ENCODE data around the gene TTC5.
"Not testable (repeated sequence)": the region's sequence is repeated elsewhere in the genome, so short reads cannot be mapped to it uniquely, and the experiment has no call there.

The TTC5 gene, protein sequence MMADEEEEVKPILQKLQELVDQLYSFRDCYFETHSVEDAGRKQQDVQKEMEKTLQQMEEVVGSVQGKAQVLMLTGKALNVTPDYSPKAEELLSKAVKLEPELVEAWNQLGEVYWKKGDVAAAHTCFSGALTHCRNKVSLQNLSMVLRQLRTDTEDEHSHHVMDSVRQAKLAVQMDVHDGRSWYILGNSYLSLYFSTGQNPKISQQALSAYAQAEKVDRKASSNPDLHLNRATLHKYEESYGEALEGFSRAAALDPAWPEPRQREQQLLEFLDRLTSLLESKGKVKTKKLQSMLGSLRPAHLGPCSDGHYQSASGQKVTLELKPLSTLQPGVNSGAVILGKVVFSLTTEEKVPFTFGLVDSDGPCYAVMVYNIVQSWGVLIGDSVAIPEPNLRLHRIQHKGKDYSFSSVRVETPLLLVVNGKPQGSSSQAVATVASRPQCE

GRCh38 chr14:20305265-20306078 lies at the start of gene TTC5:
TSS of gene TTC5 (minus strand) at chr14:20305951. CDS start at chr14:20305937, 14 bp downstream.
- no peak for DNase-seq

DNA sequence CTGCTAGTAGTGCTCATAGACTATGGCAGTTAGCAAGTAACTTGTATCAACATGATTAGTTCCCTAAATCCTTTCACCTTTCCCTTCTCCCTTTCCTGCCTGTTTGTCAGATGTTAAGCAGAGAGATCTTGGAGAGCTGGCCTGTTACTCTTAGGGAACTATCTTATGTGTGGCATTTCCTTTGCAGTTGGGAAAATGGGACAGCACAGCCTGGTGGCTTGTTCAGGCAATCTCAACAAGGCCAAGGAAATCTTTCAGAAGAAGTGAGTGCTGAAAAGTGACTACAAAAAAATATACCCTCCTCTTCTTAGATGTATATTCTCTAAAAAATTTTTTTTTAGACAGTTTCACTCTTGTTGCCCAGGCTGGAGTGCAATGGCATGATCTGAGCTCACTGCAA lies 45.1 kb upstream of the TTC5 start:
- no peak for DNase-seq

- DNase-seq = no peak
These were observed 44.5 kb upstream of the TTC5 start for GRCh38 chr14:20350282-20350681.

GRCh38 chr14:20347747-20348146 lies 42.0 kb upstream of the TTC5 start:
- no peak for DNase-seq

GRCh38 chr14:20346713-20347112 lies 41.0 kb upstream of the TTC5 start:
- DNase-seq = no peak

DNA sequence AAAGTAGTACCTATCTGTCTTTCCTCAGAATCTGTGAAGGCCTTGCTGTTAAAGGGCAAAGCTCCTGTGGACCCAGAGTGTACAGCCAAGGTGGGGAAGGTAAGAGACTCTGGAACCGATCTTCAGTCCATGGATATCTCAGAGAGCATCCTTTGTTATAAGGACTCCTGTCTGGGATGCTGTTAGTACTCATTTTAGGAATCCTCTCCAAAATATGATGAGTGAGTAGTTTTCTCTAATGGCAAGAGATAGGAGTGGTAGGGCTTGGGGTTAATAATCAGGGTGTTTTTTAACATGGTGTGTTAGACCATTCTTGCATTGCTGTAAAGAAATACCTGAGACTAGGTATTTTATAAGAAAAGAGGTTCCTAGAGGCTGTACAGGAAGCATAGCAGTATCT lies 39.6 kb upstream of the TTC5 start:
- no peak for DNase-seq

- no peak for DNase-seq
These were observed 38.1 kb upstream of the TTC5 start for GRCh38 chr14:20343862-20344220.

DNA sequence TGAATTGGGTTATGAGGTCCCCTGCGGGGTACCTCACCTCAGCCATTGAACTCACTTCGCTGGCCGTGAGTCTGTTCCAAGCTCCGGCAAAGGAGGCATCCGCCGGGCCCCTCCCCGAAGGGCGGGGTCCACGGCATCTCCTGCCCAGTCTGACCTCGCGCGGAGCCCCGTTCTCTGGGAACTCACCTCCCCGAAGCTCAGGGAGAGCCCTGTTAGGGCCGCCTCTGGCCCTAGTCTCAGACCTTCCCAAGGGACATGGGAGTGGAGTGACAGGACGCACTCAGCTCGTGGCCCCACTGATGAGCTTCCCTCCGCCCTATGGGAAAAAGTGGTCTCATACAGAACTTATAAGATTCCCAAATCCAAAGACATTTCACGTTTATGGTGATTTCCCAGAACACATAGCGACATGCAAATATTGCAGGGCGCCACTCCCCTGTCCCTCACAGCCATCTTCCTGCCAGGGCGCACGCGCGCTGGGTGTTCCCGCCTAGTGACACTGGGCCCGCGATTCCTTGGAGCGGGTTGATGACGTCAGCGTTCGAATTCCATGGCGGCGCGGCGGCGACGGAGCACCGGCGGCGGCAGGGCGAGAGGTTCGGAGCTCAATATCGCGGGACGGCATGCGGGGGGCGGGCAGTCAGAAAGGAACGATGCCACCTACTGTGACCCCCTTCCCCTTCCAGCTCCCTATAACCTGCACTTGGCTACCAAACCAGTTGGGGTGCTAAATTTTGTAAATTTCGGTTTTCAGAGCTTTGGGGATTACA lies 37.5 kb upstream of the TTC5 start, which contains the start of gene PARP2:
TSS of gene PARP2 (plus strand) at position 544 of the 770 bp plus-strand sequence. CDS start at position 551, 7 bp downstream.
- peak; percentile 95 for DNase-seq

DNA sequence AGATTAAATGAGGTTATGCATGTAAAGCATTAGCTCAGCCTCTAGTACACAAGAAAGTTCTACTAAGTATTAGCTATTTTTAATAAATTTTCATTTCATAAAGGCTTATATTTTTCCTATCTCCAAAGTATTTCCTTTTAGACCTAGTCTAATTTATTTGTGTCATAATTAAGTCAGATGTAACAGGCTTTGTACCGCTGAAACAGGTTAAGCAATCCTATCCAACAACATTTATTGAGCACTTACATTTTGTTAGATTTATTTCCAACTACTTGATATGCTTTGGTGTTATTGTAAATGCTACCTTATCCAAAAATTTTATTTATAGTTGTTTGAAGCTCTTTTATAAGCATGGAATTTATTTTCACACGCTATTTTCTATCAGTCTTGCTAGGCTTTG lies 35.9 kb upstream of the TTC5 start:
- no peak for DNase-seq

DNA sequence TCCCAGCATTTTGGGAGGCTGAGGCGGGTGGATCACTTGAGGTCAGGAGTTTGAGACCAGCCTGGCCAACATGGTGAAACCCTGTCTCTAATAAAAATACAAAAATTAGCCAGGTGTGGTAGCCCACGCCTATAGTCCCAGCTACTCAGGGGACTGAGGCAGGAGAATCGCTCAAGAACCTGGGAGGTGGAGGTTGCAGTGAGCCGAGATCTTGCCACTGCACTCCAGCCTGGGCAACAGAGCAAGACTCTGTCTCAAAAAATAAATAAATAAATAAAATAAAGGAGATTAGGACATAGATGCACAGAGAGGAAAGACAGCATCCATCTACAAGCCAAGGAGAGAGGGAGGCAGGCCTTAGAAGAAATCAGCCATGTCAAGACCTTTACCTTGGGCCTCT lies 35.3 kb upstream of the TTC5 start:
- not testable (repeated sequence) for DNase-seq

DNA sequence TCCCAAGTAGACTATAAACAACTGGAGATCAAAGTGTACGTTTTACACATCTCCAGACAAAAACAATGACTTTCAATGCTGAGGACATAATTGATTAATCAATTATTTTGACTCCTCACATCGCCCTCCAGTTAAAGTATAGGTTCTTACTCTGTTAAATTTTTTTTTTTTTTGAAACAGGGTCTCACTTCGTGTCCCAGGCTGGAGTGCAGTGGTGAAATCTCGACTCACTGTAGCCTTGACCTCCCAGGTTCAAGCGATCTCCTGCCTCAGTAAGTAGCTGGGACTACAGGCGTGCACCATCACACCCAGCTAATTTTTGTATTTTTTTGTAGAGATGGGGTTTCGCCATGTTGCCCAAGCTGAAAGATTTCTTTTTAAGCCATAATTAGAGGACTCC lies 28.3 kb upstream of the TTC5 start:
- DNase-seq = no peak

DNA sequence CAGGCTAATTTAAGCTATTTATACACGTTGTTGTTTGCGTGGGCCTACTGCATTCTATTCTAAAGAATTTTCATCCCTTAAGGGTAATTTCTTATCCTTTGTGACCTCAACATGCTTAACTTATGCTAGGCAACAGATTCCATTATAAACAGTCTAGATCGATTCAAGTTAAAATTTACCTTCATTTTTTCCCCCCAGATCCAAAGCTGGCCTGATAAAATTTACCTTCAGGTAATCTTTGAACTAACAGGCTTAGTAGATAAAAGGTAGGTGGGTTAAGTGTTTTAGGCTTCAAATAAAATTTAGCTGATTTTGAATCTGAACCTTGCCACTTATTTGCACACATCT lies 27.7 kb upstream of the TTC5 start:
- no peak for DNase-seq

- DNase-seq = no peak
These were observed 27.2 kb upstream of the TTC5 start, which contains the start of gene CCNB1IP1 for GRCh38 chr14:20332788-20333493. TSS of gene CCNB1IP1 (minus strand) at chr14:20333279. CDS start at chr14:20316523, 16,756 bp downstream.

DNA sequence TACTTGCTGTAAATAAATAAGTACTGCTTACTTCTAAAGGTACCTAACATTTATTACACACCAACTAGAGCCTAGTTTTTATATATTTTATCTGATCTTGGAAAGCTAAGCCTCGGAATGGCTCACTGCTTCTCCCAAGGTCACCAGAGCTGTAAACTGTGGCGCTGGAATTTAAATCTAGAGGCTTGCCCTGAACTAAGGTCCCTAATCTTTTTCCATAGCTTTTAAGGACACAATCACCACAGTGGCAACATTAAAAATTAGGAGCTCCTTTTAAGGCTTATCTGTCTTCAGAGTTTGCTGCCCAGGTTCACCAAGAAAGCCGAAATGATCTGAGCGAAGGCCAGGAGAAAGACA lies 26.7 kb upstream of the TTC5 start:
- no peak for DNase-seq

DNA sequence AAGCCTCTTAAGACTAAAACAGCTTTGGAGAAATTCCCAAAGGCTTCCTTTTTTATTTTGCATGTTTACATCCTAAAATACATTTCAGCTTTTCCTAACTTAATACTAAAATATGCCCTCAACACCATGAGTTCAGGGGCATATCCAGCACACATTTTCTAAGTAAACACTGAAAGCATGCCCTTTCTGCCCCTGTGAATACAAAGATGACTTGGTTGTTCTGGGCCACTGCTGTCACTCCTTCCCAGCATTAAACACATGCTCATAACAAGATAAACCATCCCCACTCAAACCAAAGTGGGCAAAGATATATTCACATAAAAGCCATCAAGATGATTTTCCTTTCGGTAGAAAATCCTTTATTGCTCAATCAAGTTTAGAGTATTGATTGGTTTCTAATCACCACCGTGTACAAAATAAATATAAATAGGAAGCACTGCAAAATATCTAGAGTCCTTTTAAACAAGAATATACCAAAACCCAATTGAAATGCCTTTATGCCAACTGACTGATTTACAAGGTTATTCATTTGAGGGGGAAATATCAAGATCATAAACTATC lies 25.4 kb upstream of the TTC5 start:
- no peak for DNase-seq

- no peak for DNase-seq
These were observed 23.6 kb upstream of the TTC5 start for GRCh38 chr14:20329355-20329754.

- DNase-seq = no peak
These were observed 23.0 kb upstream of the TTC5 start for GRCh38 chr14:20328705-20329104.

DNA sequence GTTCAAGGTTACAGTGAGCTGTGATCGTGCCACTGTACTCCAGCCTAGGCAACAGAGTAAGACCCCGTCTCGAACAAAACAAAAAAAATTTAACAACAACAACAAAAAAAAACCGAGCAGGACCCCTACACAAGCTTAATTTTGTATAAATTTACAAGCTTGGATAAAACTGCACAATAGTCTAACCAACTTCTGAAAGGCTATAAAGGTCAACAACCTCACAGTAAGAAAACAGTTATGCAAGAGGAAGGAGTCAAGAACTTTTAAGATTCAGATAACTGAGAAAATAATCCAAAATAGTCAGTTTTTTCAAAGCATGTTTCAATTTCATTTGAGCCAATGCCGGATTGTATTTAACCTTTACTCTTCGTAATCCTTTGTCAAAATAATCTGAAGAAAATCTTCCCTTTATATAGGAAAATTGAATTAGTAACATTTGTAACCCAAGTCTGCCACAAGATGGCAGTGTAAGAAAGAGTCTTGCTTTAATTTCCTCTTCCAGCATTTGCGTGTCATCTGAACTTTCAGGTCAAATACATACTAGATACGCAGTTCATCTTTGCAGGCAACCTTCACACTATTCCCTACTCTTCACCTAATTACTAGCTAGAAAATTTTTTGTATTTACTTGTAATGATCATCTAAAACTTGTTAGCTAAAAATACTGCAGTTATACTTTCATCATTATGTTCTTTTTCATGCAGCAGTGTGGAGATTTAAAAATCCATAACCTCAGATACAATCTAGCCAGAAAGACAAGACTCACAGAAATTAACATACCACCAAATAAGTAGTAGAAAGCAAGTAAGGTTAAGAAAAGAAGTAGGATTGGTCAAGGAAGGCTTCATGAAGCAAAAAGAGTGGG lies 21.5 kb upstream of the TTC5 start:
- no peak for DNase-seq

DNA sequence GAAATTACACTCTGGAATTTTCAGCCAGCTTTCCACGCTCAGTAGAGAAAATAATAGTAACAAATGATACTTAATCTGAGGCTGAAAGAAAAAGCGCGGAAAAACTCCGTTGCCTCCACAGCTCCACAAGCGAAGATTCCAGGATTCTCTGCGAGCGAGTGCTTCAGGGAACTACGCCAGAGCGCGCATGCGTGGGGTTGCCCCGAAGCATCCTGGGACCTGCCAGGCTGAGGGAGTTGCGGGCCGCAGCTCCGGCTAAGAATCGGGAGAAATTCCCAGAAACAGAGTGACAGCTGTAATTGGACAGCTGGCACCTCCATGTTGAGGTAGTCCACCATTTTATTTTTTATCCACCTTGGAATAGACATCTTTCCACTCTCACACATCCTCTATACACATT lies 12.0 kb upstream of the TTC5 start:
- DNase-seq = no peak

- DNase-seq = no peak
These were observed 8.3 kb upstream of the TTC5 start for GRCh38 chr14:20314026-20314425.

GRCh38 chr14:20306079-20306423 lies 300 bp upstream of the TTC5 start:
- DNase-seq = no peak

Measured in GOT3 (cell line).